ENCODE results near the gene MKRN2. TPM values are rescaled to one million over a fixed set of nuclear protein-coding genes. Genes with fewer than 3 reads are reported as not detected.

MKRN2 gene
- total RNA-seq, 1 experiment from 2014 or later = 20.3 TPM

DNA sequence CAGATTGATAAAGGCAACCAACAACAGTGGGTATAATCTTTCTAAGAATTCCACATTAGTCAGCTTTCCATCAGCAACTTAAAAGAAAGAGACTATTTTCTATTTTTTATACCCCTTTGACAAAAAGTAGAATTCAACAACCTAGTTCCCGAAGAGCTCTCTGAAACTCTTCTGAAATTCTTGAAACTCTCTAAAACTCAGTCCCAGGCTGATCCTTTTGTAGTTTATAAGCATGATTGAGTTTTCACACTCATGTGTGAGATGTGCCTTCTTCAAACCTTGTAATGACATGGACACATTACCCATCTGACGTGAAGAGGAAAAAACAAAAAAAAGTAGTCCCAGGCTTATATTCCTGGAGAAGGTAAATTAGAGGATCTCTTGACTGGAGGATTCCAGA lies 75.6 kb downstream of the MKRN2 start:
- CTCF ChIA-PET = no interaction called here
- intact Hi-C loops (cut with micrococcal nuclease; ENCODE audit: unreplicated experiment) = no loop called here

DNA sequence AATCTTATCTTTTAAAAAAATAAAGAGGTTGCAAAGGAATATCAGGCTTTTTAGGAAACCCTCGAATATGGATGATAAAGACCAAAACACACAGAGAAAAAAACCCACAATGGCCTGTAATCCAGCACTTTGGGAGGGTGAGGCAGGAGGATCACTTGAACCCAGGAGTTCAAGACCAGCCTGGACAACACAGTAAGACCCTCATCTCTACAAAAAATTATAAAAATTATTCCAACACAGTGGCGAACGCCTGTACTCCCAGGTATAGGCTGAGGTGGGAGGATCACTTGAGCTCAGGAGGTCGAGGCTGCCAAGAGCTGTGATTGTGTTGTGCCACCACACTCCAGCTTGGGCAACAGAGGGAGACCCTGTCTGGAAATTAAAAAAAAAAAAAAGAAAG lies 76.2 kb downstream of the MKRN2 start:
- CTCF ChIA-PET = no interaction called here
- intact Hi-C loops (cut with micrococcal nuclease; ENCODE audit: unreplicated experiment) = no loop called here
- no peak for DNase-seq
- H3K27me3 Mint-ChIP-seq (ENCODE audit: unreplicated experiment) = no peaks in the 10 kb centered on the region
- no peaks in the 10 kb centered on the region for H3K9me3 Mint-ChIP-seq (ENCODE audit: low read depth, unreplicated experiment)
- BruUV-seq (replicated peaks) = no TSS peak
- H3K36me3 Mint-ChIP-seq (ENCODE audit: insufficient read depth, unreplicated experiment) = no peaks in the 10 kb centered on the region
- TF ChIP-seq CTCF (IDR thresholded peaks at IDR 0.05; ENCODE audit: unreplicated experiment) = no peak
- H3K4me1 Mint-ChIP-seq (ENCODE audit: low read depth, unreplicated experiment) = peaks cover 15% of the 10 kb centered on the region
- no peak overlapping the region for H3K27ac Mint-ChIP-seq (ENCODE audit: unreplicated experiment)
- no peak overlapping the region for H3K4me3 Mint-ChIP-seq (ENCODE audit: low read depth, unreplicated experiment)

More for the DNA sequence above, 75.6 kb downstream of the MKRN2 start:
- Mint-ChIP-seq H3K36me3 (ENCODE audit: insufficient read depth, unreplicated experiment) (no peaks in the 10 kb centered on the region), H3K27ac (ENCODE audit: unreplicated experiment) (no peak overlapping the region), H3K9me3 (ENCODE audit: low read depth, unreplicated experiment) (no peaks in the 10 kb centered on the region), H3K27me3 (ENCODE audit: unreplicated experiment) (no peaks in the 10 kb centered on the region), H3K4me3 (ENCODE audit: low read depth, unreplicated experiment) (no peak overlapping the region), H3K4me1 (ENCODE audit: low read depth, unreplicated experiment) (peaks cover 15% of the 10 kb centered on the region)
- no peak for DNase-seq
- no peak for TF ChIP-seq CTCF (IDR thresholded peaks at IDR 0.05; ENCODE audit: unreplicated experiment)
- BruUV-seq (replicated peaks) = no TSS peak

Other genes starting within 250 kb of the MKRN2 start
- 26.7 and 32.0 TPM in 2 replicates for gene TSEN2, start 72.6 kb upstream of the MKRN2 start, total RNA-seq (2022)
- gene MKRN2OS, start 11.6 kb upstream of the MKRN2 start, total RNA-seq (2022) = 2.1 and 3.9 TPM in 2 replicates
- 63.4 and 69.3 TPM in 2 replicates for gene RAF1, start 107.0 kb downstream of the MKRN2 start, total RNA-seq (2022)
- 0.42 and 0.98 TPM in 2 replicates for gene TMEM40, start 202.2 kb downstream of the MKRN2 start, total RNA-seq (2022)
- not detected in 2 replicates for gene CAND2, start 239.6 kb downstream of the MKRN2 start, total RNA-seq (2022)

Data from Calu3 (cell line).